ENCODE data around the gene KMT2E.
"Not testable (repeated sequence)": the region's sequence is repeated elsewhere in the genome, so short reads cannot be mapped to it uniquely, and the experiment has no call there.

Gene KMT2E

GRCh38 chr7:105011141-105011830 is 2.7 kb upstream of the KMT2E start:
- DNase-seq = no peak

GRCh38 chr7:105011831-105012502 is 2.0 kb upstream of the KMT2E start:
- DNase-seq = peak; percentile 44

DNA sequence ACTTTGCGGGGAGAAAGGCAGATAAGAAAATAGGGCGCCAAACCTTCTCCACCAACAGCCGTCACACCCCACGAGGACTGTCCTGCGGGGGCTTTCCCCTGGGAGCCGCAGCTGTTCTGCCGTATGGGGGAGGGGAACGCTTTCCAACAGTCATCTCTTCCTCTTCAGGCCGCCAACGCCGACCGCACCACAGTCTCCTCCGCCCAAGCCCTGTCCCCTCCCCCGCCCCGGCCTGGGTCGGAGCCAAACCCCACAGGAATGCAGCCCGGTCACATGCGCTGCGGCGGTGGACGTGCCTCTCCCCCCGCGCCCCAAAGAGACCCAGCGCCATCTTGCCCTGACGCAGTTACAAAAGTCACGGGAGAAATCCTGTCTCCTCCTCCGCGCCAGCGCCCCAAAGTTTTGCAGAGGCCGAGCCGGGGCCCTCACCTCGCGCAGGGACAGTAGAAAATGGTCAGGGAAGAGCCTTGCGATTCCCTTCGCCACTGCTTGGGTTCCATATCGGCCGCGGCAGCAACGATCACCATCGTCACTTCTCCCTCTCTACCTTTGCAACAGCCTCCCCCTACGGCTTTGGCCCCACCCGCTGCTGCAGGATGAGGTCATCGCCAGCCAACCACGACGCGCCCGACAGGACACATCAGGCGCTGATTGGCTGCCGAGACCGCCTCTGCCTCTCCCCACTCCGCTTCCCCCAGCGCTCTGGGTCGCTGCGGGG is 1.3 kb upstream of the KMT2E start:
- DNase-seq = peak; percentile 100

DNA sequence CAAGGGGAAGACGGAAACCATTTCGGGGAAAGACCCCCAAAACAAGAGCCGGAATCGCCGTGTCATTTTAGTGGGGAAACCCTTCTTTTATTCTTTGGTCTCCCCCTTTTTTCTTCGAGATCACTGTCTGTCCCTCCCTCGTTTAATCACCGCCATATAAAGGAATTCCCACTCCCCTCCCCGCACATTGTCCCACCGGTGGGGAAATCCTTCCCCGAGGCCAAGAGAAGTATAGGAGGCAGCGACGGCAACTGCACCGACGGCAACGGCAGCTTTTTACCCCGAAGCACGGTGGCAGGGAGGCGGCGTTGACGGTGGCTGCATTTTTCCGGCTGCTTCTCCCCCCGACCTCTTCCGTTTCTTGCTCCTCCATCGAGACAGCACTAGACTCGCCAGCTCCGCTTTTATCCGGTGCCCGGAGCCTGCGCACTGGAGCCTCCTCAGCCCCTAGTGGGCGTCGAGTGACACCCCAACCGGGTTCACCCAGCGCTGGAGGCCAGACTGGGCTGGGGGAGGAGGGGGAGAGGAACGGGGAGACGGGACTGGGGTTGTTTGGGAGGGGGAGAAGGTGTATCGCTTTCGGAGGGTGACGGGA is 687 bp upstream of the KMT2E start:
- DNase-seq = peak; percentile 96

GRCh38 chr7:105014693-105015389 is 836 bp downstream of the KMT2E start:
- peak; percentile 58 for DNase-seq

- no peak for DNase-seq
These were observed 1.5 kb downstream of the KMT2E start for GRCh38 chr7:105015390-105015965.

DNA sequence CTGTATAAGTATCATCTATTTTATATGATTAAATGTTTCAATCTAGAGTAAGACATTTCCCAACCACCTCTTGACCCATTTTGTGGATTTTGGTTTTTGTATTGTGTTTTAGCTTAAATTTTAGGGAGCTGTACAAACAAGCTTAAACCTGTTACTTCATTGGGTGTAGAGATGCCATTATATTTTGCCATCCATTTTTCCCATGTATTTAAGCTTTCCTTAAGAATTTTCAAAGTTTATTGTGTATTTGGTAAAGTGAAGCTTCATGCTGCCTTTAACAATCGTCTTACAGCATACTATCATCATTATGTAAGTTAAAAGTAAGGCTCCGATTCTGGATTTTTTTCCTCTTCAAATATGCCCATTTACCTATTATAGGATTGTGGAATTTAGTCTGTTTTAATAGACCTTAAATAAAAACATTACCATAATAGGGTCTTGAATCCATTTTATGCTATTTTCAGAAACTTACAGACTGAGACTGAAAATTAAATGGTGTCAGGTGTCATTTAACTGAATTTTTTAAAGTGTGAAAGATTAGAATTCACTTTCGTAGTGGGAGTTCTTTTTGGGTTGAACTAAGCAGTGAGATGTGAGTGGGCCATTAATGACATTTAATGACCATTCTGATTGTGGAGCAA is 2.2 kb downstream of the KMT2E start:
- no peak for DNase-seq

DNA sequence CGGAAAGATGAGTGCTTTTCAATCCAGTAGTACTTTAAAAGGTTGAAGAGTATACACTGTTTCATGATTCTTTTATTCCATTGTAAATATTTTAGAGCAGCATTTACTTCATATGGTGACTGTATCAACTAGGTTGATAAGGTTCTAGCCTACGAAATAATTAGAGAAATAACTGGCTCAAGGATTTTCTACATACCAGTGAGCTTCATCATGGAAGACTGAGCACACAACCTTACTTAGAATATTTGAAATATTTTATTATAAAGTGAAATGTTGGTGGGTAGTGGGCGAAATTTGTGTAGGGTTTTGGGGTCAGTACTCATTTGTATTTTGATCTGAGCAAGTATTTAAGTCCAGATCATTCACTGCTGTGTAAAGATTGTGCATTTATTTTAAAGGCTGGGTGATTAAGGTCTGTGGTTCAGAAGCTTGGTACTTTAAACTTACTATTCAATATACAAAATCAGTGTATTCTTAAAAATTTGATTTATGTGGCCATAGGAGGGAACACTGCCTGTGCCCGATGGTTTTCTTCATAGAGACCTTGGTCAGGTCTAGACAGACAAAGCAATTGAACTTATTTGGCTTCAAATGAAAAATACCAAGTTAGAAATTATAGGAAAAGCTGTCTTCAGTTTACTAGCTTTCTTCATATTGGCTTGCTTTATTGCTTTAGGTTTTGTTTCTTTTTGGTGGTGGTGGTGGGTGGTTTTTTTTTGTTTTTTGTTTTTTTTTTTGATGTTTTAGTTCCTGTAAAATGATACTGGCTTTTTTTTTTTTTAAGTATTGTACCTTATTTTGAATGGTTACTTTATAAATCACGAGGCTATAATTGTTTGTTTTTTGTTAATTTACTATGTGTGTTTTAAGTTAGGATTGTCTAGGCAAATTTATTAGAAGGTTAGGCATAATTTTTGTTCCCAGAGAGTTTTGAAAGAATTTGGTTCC is 3.0 kb downstream of the KMT2E start:
- no peak for DNase-seq

- DNase-seq = no peak
These were observed 3.8 kb downstream of the KMT2E start for GRCh38 chr7:105017657-105018365.

DNA sequence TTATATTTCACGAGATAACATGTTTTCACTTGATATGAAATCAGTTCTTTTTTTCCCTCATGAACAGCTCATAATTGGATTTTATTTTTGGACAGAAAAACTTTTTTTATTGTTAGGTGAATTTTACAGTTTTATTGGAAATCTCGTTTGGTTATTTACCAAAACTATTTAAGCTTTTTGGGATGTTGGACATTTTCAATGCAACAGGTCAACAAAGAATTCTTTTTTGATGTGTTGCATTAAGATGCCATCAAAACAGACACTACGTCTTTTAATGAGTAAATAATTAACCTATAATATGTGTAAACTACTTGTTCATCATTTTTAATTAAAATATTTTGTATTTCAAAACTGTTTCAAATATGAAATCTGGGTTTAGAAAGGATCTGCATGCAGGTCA is 5.3 kb downstream of the KMT2E start:
- no peak for DNase-seq

DNA sequence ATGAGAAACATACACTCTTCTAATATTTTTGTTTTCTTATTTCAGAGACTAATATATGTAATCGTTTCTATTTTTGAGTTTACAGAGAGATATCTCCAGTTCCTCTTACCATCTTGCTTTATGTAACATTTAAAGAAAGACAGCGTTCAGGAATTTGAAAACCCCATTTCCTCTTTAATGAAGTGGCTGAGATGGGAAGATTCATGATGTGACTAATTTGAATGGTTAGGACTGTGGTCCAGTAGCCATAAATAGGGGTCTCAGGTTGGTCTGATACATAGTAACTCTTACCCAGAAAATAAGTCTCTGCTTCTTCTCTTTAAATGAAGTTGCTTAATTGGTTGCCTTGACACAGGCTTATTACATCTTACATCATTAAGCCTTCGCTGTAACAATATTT is 6.9 kb downstream of the KMT2E start:
- DNase-seq = no peak

DNA sequence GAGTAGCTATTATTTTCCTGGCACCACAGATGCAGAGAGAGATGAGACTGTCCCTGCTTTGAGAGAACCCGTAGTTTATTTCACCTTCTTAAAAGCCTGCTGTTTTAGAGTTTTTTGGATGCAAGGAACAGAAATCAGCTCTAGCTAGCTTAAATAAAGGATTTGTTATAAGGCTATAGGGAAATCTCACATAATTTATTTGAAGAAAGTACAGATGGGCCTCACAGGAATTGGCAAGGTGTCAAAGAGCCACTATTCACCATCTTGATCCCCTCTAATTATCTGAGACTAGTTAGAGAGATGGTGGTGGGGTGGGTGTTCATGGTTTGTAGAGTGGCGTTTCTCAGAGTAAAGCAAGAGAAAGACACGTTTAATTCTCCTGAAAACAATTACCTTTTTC is 7.3 kb downstream of the KMT2E start:
- no peak for DNase-seq

GRCh38 chr7:105021967-105022366 is 8.0 kb downstream of the KMT2E start:
- DNase-seq = no peak

- DNase-seq = no peak
These were observed 8.5 kb downstream of the KMT2E start for GRCh38 chr7:105022458-105022857.

- no peak for DNase-seq
These were observed 10.7 kb downstream of the KMT2E start for GRCh38 chr7:105024734-105025133.

GRCh38 chr7:105026750-105027149 is 12.7 kb downstream of the KMT2E start:
- DNase-seq = no peak

- no peak for DNase-seq
These were observed 13.3 kb downstream of the KMT2E start for GRCh38 chr7:105027176-105027853.

DNA sequence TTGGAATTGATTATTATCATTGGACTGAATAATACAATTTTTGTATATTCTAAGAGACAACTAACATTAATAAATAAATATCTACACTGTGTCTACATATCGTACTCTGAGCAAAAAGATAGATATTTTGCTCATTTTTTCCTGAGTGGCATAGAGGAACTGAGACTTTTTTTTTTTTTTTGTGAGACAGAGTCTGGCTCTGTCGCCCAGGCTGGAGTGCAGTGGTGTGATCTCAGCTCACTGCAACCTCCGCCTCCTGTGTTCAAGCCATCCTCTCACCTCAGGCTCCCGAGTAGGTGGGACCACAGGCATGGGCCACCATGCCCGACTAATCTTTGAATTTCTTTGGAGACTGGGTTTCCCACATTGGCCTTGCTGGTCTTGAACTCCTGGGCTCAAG is 14.0 kb downstream of the KMT2E start:
- DNase-seq = no peak

DNA sequence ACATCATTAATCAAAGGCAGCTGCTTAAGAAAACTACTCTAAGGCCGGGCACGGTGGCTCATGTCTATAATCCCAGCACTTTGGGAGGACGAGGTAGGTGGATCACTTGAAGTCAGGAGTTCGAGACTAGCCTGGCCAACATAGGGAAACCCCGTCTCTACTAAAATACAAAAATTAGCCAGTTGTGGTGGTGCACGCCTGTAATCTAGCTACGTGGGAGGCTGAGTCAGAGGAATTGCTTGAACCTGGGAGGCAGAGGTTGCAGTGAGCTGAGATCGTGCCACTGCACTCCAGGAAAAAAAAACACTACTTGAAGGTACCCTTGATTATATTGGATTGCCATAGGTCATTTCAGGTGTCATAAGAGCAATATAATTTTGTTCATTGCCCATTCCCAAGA is 14.9 kb downstream of the KMT2E start:
- not testable (repeated sequence) for DNase-seq

GRCh38 chr7:105030447-105030846 is 16.4 kb downstream of the KMT2E start:
- no peak for DNase-seq

All from stimulated activated CD4-positive, alpha-beta T cell treated with anti-CD3 and anti-CD28 coated beads, Interleukin-1b, Interleukin-23, amount 100 ng/mL, for 48 hours (primary cell).